ENCODE results near the gene WBP1L. TPM values are rescaled to one million over a fixed set of nuclear protein-coding genes. Genes with fewer than 3 reads are reported as not detected.
"Not testable (repeated sequence)": the region's sequence is repeated elsewhere in the genome, so short reads cannot be mapped to it uniquely, and the experiment has no call there.

WBP1L gene
- total RNA-seq, 3 donors from 2014 or later, result 12.8 to 15.1 (median 14.0) TPM

GRCh38 chr10:102735065-102735562 is 8.6 kb upstream of the WBP1L start:
- no peaks in the 10 kb centered on the region for H3K4me1 Mint-ChIP-seq (ENCODE audit: low read depth)
- no peaks in the 10 kb centered on the region for H3K9me3 Mint-ChIP-seq
- H3K4me3 Mint-ChIP-seq, result no peak overlapping the region
- H3K27me3 Mint-ChIP-seq (ENCODE audit: low read depth), result no peaks in the 10 kb centered on the region
- ATAC-seq, result no peak
- no peak for DNase-seq
- peaks cover 15% of the 10 kb centered on the region for H3K36me3 Mint-ChIP-seq (ENCODE audit: insufficient read depth)

GRCh38 chr10:102738692-102739121 is 5.0 kb upstream of the WBP1L start:
- peaks cover 4% of the 10 kb centered on the region for H3K9me3 Mint-ChIP-seq
- no peak for ATAC-seq
- no peak for DNase-seq
- peaks cover 9% of the 10 kb centered on the region for H3K4me1 Mint-ChIP-seq (ENCODE audit: low read depth)
- peaks cover 5% of the 10 kb centered on the region for H3K36me3 Mint-ChIP-seq (ENCODE audit: insufficient read depth)
- no peaks in the 10 kb centered on the region for H3K27me3 Mint-ChIP-seq (ENCODE audit: low read depth)
- H3K4me3 Mint-ChIP-seq, result no peak overlapping the region

GRCh38 chr10:102740229-102740628 is 3.5 kb upstream of the WBP1L start:
- Mint-ChIP-seq H3K27me3 (ENCODE audit: low read depth) (no peaks in the 10 kb centered on the region), H3K4me1 (ENCODE audit: low read depth) (peaks cover 21% of the 10 kb centered on the region), H3K9me3 (peaks cover 4% of the 10 kb centered on the region), H3K36me3 (ENCODE audit: insufficient read depth) (peaks cover 2% of the 10 kb centered on the region), H3K4me3 (no peak overlapping the region)
- DNase-seq (no peak), ATAC-seq (no peak)

GRCh38 chr10:102741726-102742237 is 2.0 kb upstream of the WBP1L start:
- no peak for DNase-seq
- Mint-ChIP-seq H3K27me3 (ENCODE audit: low read depth) (no peaks in the 10 kb centered on the region), H3K4me1 (ENCODE audit: low read depth) (peaks cover 36% of the 10 kb centered on the region), H3K9me3 (peaks cover 4% of the 10 kb centered on the region), H3K36me3 (ENCODE audit: insufficient read depth) (peaks cover 2% of the 10 kb centered on the region), H3K4me3 (no peak overlapping the region)
- ATAC-seq, result no peak

GRCh38 chr10:102742313-102742712 is 1.4 kb upstream of the WBP1L start:
- not testable (repeated sequence) for ATAC-seq; H3K4me3 Mint-ChIP-seq; H3K9me3 Mint-ChIP-seq; H3K27me3 Mint-ChIP-seq (ENCODE audit: low read depth); H3K36me3 Mint-ChIP-seq (ENCODE audit: insufficient read depth); DNase-seq
- H3K4me1 Mint-ChIP-seq (ENCODE audit: low read depth), result peaks cover 39% of the 10 kb centered on the region

GRCh38 chr10:102743078-102743587 is 615 bp upstream of the WBP1L start:
- no peak for DNase-seq
- ATAC-seq, result peak in 1 of 2 donors; percentile 4
- Mint-ChIP-seq H3K4me1 (ENCODE audit: low read depth) (peaks cover 39% of the 10 kb centered on the region), H3K27me3 (ENCODE audit: low read depth) (no peaks in the 10 kb centered on the region), H3K9me3 (peaks cover 4% of the 10 kb centered on the region), H3K36me3 (ENCODE audit: insufficient read depth) (no peaks in the 10 kb centered on the region), H3K4me3 (peak overlapping the region; percentile 97)

- ATAC-seq (peak; percentile 19 to 21), DNase-seq (no peak)
- Mint-ChIP-seq H3K4me1 (ENCODE audit: low read depth) (peaks cover 47% of the 10 kb centered on the region), H3K27me3 (ENCODE audit: low read depth) (no peaks in the 10 kb centered on the region), H3K36me3 (ENCODE audit: insufficient read depth) (peaks cover 5% of the 10 kb centered on the region), H3K4me3 (peak overlapping the region; percentile 97), H3K9me3 (peaks cover 4% of the 10 kb centered on the region)
Measured at GRCh38 chr10:102744374-102745051, 765 bp downstream of the WBP1L start.

- DNase-seq, result no peak
- H3K36me3 Mint-ChIP-seq (ENCODE audit: insufficient read depth), result peaks cover 5% of the 10 kb centered on the region
- H3K27me3 Mint-ChIP-seq (ENCODE audit: low read depth), result no peaks in the 10 kb centered on the region
- H3K9me3 Mint-ChIP-seq, result peaks cover 4% of the 10 kb centered on the region
- peaks cover 47% of the 10 kb centered on the region for H3K4me1 Mint-ChIP-seq (ENCODE audit: low read depth)
- no peak for ATAC-seq
- H3K4me3 Mint-ChIP-seq, result peak overlapping the region; percentile 97
Measured at GRCh38 chr10:102745157-102745556, 1.4 kb downstream of the WBP1L start.

GRCh38 chr10:102752266-102752930 is 8.7 kb downstream of the WBP1L start:
- peaks cover 43% of the 10 kb centered on the region for H3K4me1 Mint-ChIP-seq (ENCODE audit: low read depth)
- no peaks in the 10 kb centered on the region for H3K9me3 Mint-ChIP-seq
- H3K4me3 Mint-ChIP-seq, result no peak overlapping the region
- no peak for ATAC-seq
- H3K36me3 Mint-ChIP-seq (ENCODE audit: insufficient read depth), result peaks cover 13% of the 10 kb centered on the region
- no peaks in the 10 kb centered on the region for H3K27me3 Mint-ChIP-seq (ENCODE audit: low read depth)
- no peak for DNase-seq

GRCh38 chr10:102752934-102753664 is 9.4 kb downstream of the WBP1L start:
- no peak for DNase-seq

GRCh38 chr10:102753718-102754117 is 10.0 kb downstream of the WBP1L start:
- peaks cover 44% of the 10 kb centered on the region for H3K4me1 Mint-ChIP-seq (ENCODE audit: low read depth)
- no peak overlapping the region for H3K4me3 Mint-ChIP-seq
- H3K36me3 Mint-ChIP-seq (ENCODE audit: insufficient read depth), result peaks cover 13% of the 10 kb centered on the region

More at GRCh38 chr10:102752934-102753664, 9.4 kb downstream of the WBP1L start:
- no peaks in the 10 kb centered on the region for H3K9me3 Mint-ChIP-seq
- no peak overlapping the region for H3K4me3 Mint-ChIP-seq
- peaks cover 13% of the 10 kb centered on the region for H3K36me3 Mint-ChIP-seq (ENCODE audit: insufficient read depth)
- ATAC-seq, result peak; percentile 66 to 72
- H3K4me1 Mint-ChIP-seq (ENCODE audit: low read depth), result peaks cover 44% of the 10 kb centered on the region
- no peaks in the 10 kb centered on the region for H3K27me3 Mint-ChIP-seq (ENCODE audit: low read depth)

GRCh38 chr10:102757323-102757722 is 13.6 kb downstream of the WBP1L start:
- Mint-ChIP-seq H3K4me3 (no peak overlapping the region), H3K36me3 (ENCODE audit: insufficient read depth) (peaks cover 22% of the 10 kb centered on the region), H3K9me3 (no peaks in the 10 kb centered on the region), H3K4me1 (ENCODE audit: low read depth) (peaks cover 35% of the 10 kb centered on the region), H3K27me3 (ENCODE audit: low read depth) (no peaks in the 10 kb centered on the region)
- no peak for DNase-seq
- no peak for ATAC-seq

More at GRCh38 chr10:102753718-102754117, 10.0 kb downstream of the WBP1L start:
- Mint-ChIP-seq H3K27me3 (ENCODE audit: low read depth) (no peaks in the 10 kb centered on the region), H3K9me3 (no peaks in the 10 kb centered on the region)
- DNase-seq (no peak), ATAC-seq (no peak)

- Mint-ChIP-seq H3K4me3 (no peak overlapping the region), H3K36me3 (ENCODE audit: insufficient read depth) (peaks cover 22% of the 10 kb centered on the region), H3K4me1 (ENCODE audit: low read depth) (peaks cover 24% of the 10 kb centered on the region), H3K9me3 (no peaks in the 10 kb centered on the region), H3K27me3 (ENCODE audit: low read depth) (no peaks in the 10 kb centered on the region)
- no peak for DNase-seq
- no peak for ATAC-seq
Measured at GRCh38 chr10:102758240-102758932, 14.6 kb downstream of the WBP1L start.

GRCh38 chr10:102758933-102759262 is 15.2 kb downstream of the WBP1L start:
- Mint-ChIP-seq H3K36me3 (ENCODE audit: insufficient read depth) (peaks cover 22% of the 10 kb centered on the region), H3K4me1 (ENCODE audit: low read depth) (peaks cover 20% of the 10 kb centered on the region)
- not testable (repeated sequence) for H3K4me3 Mint-ChIP-seq; ATAC-seq; H3K9me3 Mint-ChIP-seq; DNase-seq; H3K27me3 Mint-ChIP-seq (ENCODE audit: low read depth)

Data from activated T-cell treated with anti-CD3 and anti-CD28 coated beads, Interleukin-2, amount 50 U/mL, for 4 hours (primary cell).